Dendritic cell treated with granulocyte-macrophage colony-stimulating factor and Interleukin-4, amounts not matched to agents 40 ng/mL and 50 ng/mL, for 4 days (primary cell): Measurements from ENCODE around the gene AQP12A.

Experiments used
- H3K27ac Mint-ChIP-seq: one replicate; pipeline ENCODE4 v1.8.0; 2022; ENCODE audit warnings: mild to moderate bottlenecking, mixed read lengths
- H3K27me3 Mint-ChIP-seq: one replicate; pipeline ENCODE4 v1.8.0; 2022; ENCODE audit warnings: mild to moderate bottlenecking, mixed read lengths
- H3K36me3 Mint-ChIP-seq: one replicate; pipeline ENCODE4 v1.8.0; 2022; ENCODE audit warnings: low read depth, mixed read lengths
- H3K4me1 Mint-ChIP-seq: one replicate; pipeline ENCODE4 v1.8.0; 2022; ENCODE audit warnings: low read depth, mixed read lengths
- H3K4me3 Mint-ChIP-seq: one replicate; pipeline ENCODE4 v1.8.0; 2022; ENCODE audit warnings: mild to moderate bottlenecking, moderate library complexity, mixed read lengths
- H3K9me3 Mint-ChIP-seq: one replicate; pipeline ENCODE4 v1.8.0; 2022; ENCODE audit warnings: mixed read lengths
- intact Hi-C: fragments of 100-400 bp; cut with micrococcal nuclease; formaldehyde crosslinking; loops from one replicate; pipeline ENCODE4 v1.15.0; 2022

Gene AQP12A

GRCh38 chr2:240722796-240723735, 31.4 kb downstream of the AQP12A start:
- Mint-ChIP-seq H3K27me3 (peaks cover 2% of the 10 kb centered on the region), H3K27ac (no peak overlapping the region)

GRCh38 chr2:240723851-240724250, 32.2 kb downstream of the AQP12A start:
- Mint-ChIP-seq H3K27ac (no peak overlapping the region), H3K4me1 (no peaks in the 10 kb centered on the region)

More at GRCh38 chr2:240722796-240723735, 31.4 kb downstream of the AQP12A start:
- Mint-ChIP-seq H3K4me1 (no peaks in the 10 kb centered on the region), H3K36me3 (no peaks in the 10 kb centered on the region), H3K9me3 (no peaks in the 10 kb centered on the region), H3K4me3 (no peak overlapping the region)
- intact Hi-C loops = no loop called here

GRCh38 chr2:240724431-240724830, 32.8 kb downstream of the AQP12A start:
- Mint-ChIP-seq H3K4me3 (no peak overlapping the region), H3K36me3 (no peaks in the 10 kb centered on the region), H3K9me3 (no peaks in the 10 kb centered on the region), H3K27ac (no peak overlapping the region), H3K27me3 (peaks cover 2% of the 10 kb centered on the region), H3K4me1 (no peaks in the 10 kb centered on the region)
- intact Hi-C loops = no loop called here

More at GRCh38 chr2:240723851-240724250, 32.2 kb downstream of the AQP12A start:
- Mint-ChIP-seq H3K4me3 (no peak overlapping the region), H3K27me3 (peaks cover 2% of the 10 kb centered on the region), H3K9me3 (no peaks in the 10 kb centered on the region), H3K36me3 (no peaks in the 10 kb centered on the region)
- intact Hi-C loops = no loop called here

GRCh38 chr2:240725266-240725665, 33.6 kb downstream of the AQP12A start:
- Mint-ChIP-seq H3K9me3 (no peaks in the 10 kb centered on the region), H3K36me3 (no peaks in the 10 kb centered on the region), H3K27ac (no peak overlapping the region), H3K4me3 (no peak overlapping the region), H3K4me1 (no peaks in the 10 kb centered on the region), H3K27me3 (peaks cover 3% of the 10 kb centered on the region)
- intact Hi-C loops = no loop called here

GRCh38 chr2:240725671-240726070, 34.0 kb downstream of the AQP12A start:
- Mint-ChIP-seq H3K4me3 (no peak overlapping the region), H3K4me1 (no peaks in the 10 kb centered on the region), H3K36me3 (no peaks in the 10 kb centered on the region), H3K27ac (no peak overlapping the region), H3K27me3 (peaks cover 3% of the 10 kb centered on the region), H3K9me3 (no peaks in the 10 kb centered on the region)
- intact Hi-C loops = no loop called here

GRCh38 chr2:240726876-240727275, 35.2 kb downstream of the AQP12A start:
- Mint-ChIP-seq H3K27ac (no peak overlapping the region), H3K36me3 (no peaks in the 10 kb centered on the region), H3K9me3 (no peaks in the 10 kb centered on the region), H3K4me3 (no peak overlapping the region), H3K4me1 (no peaks in the 10 kb centered on the region), H3K27me3 (peaks cover 5% of the 10 kb centered on the region)
- intact Hi-C loops = no loop called here

GRCh38 chr2:240727439-240727838, 35.8 kb downstream of the AQP12A start:
- intact Hi-C loops = no loop called here
- no peak overlapping the region for H3K4me3 Mint-ChIP-seq
- H3K9me3 Mint-ChIP-seq = no peaks in the 10 kb centered on the region
- no peaks in the 10 kb centered on the region for H3K4me1 Mint-ChIP-seq
- H3K27ac Mint-ChIP-seq = no peak overlapping the region
- H3K27me3 Mint-ChIP-seq = peaks cover 6% of the 10 kb centered on the region
- H3K36me3 Mint-ChIP-seq = no peaks in the 10 kb centered on the region

- H3K9me3 Mint-ChIP-seq = no peaks in the 10 kb centered on the region
- intact Hi-C loops = no loop called here
- no peaks in the 10 kb centered on the region for H3K4me1 Mint-ChIP-seq
- H3K36me3 Mint-ChIP-seq = no peaks in the 10 kb centered on the region
- H3K27ac Mint-ChIP-seq = no peak overlapping the region
- H3K4me3 Mint-ChIP-seq = no peak overlapping the region
- H3K27me3 Mint-ChIP-seq = peaks cover 6% of the 10 kb centered on the region
Observed at GRCh38 chr2:240727913-240728312, 36.2 kb downstream of the AQP12A start.

- intact Hi-C loops = no loop called here
- peaks cover 6% of the 10 kb centered on the region for H3K27me3 Mint-ChIP-seq
- no peaks in the 10 kb centered on the region for H3K4me1 Mint-ChIP-seq
- H3K27ac Mint-ChIP-seq = no peak overlapping the region
- no peaks in the 10 kb centered on the region for H3K9me3 Mint-ChIP-seq
- no peaks in the 10 kb centered on the region for H3K36me3 Mint-ChIP-seq
- H3K4me3 Mint-ChIP-seq = no peak overlapping the region
Observed at GRCh38 chr2:240728361-240728760, 36.7 kb downstream of the AQP12A start.

GRCh38 chr2:240728827-240729226, 37.2 kb downstream of the AQP12A start:
- Mint-ChIP-seq H3K4me1 (no peaks in the 10 kb centered on the region), H3K27ac (no peak overlapping the region), H3K36me3 (no peaks in the 10 kb centered on the region), H3K27me3 (peaks cover 6% of the 10 kb centered on the region), H3K4me3 (no peak overlapping the region), H3K9me3 (no peaks in the 10 kb centered on the region)
- intact Hi-C loops = no loop called here

- Mint-ChIP-seq H3K4me3 (no peak overlapping the region), H3K27ac (no peak overlapping the region), H3K36me3 (no peaks in the 10 kb centered on the region), H3K27me3 (peaks cover 6% of the 10 kb centered on the region), H3K9me3 (no peaks in the 10 kb centered on the region), H3K4me1 (no peaks in the 10 kb centered on the region)
- intact Hi-C loops = no loop called here
Observed at GRCh38 chr2:240730501-240731177, 39.0 kb downstream of the AQP12A start.

GRCh38 chr2:240731178-240731545, 39.5 kb downstream of the AQP12A start:
- intact Hi-C loops = no loop called here
- Mint-ChIP-seq H3K4me1 (no peaks in the 10 kb centered on the region), H3K27me3 (peaks cover 6% of the 10 kb centered on the region), H3K27ac (no peak overlapping the region), H3K36me3 (no peaks in the 10 kb centered on the region), H3K4me3 (no peak overlapping the region), H3K9me3 (no peaks in the 10 kb centered on the region)

GRCh38 chr2:240732184-240732583, 40.5 kb downstream of the AQP12A start:
- Mint-ChIP-seq H3K4me1 (no peaks in the 10 kb centered on the region), H3K27ac (no peak overlapping the region), H3K9me3 (no peaks in the 10 kb centered on the region), H3K4me3 (no peak overlapping the region), H3K36me3 (no peaks in the 10 kb centered on the region), H3K27me3 (peaks cover 4% of the 10 kb centered on the region)
- intact Hi-C loops = no loop called here

GRCh38 chr2:240732911-240733622, 41.4 kb downstream of the AQP12A start:
- no peak overlapping the region for H3K4me3 Mint-ChIP-seq
- no peak overlapping the region for H3K27ac Mint-ChIP-seq
- no peaks in the 10 kb centered on the region for H3K4me1 Mint-ChIP-seq
- no peaks in the 10 kb centered on the region for H3K36me3 Mint-ChIP-seq
- peaks cover 4% of the 10 kb centered on the region for H3K27me3 Mint-ChIP-seq
- H3K9me3 Mint-ChIP-seq = no peaks in the 10 kb centered on the region
- intact Hi-C loops = no loop called here
